Measurements from ENCODE around the gene G6PC1. TPM values are rescaled to one million over a fixed set of nuclear protein-coding genes. Genes with fewer than 3 reads are reported as not detected.
"Not testable (repeated sequence)": the region's sequence is repeated elsewhere in the genome, so short reads cannot be mapped to it uniquely, and the experiment has no call there.

Gene G6PC1
- polyA plus RNA-seq (2011; rRNA removed) (not detected in 2 replicates), polyA minus RNA-seq (2011; rRNA and poly(A)+ RNA removed) (not detected in 2 replicates)

- DNase-seq (ENCODE audit: low read depth, low spot score) = no peak
- Histone ChIP-seq H3K9me3 (ENCODE audit: control insufficient read depth, insufficient read depth, low read length) (no peaks in the 10 kb centered on the region), H3K27ac (ENCODE audit: low read depth, low read length) (no peak within 1 kb of the TSS), H3K27me3 (ENCODE audit: control insufficient read depth, insufficient read depth, low read length) (peaks cover 15% of the 10 kb centered on the region), H3K4me3 (ENCODE audit: low read depth, low read length) (no peak within 1 kb of the TSS)
- TF ChIP-seq, protein P1, sequence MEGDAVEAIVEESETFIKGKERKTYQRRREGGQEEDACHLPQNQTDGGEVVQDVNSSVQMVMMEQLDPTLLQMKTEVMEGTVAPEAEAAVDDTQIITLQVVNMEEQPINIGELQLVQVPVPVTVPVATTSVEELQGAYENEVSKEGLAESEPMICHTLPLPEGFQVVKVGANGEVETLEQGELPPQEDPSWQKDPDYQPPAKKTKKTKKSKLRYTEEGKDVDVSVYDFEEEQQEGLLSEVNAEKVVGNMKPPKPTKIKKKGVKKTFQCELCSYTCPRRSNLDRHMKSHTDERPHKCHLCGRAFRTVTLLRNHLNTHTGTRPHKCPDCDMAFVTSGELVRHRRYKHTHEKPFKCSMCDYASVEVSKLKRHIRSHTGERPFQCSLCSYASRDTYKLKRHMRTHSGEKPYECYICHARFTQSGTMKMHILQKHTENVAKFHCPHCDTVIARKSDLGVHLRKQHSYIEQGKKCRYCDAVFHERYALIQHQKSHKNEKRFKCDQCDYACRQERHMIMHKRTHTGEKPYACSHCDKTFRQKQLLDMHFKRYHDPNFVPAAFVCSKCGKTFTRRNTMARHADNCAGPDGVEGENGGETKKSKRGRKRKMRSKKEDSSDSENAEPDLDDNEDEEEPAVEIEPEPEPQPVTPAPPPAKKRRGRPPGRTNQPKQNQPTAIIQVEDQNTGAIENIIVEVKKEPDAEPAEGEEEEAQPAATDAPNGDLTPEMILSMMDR (IDR thresholded peaks at IDR 0.05; ENCODE audit: low read depth, low read length) = no peak
- CTCF ChIA-PET = no interaction called here
- POLR2A ChIA-PET = no interaction called here
Observed at GRCh38 chr17:42900460-42901331, at the start of gene G6PC1. TSS of gene G6PC1 (plus strand) at chr17:42900799. CDS start at chr17:42900877, 78 bp downstream.

- H3K27me3 ChIP-seq (ENCODE audit: control insufficient read depth, insufficient read depth, low read length) = peaks cover 21% of the 10 kb centered on the region
- DNase-seq (ENCODE audit: low read depth, low spot score) = no peak
- no peaks in the 10 kb centered on the region for H3K9me3 ChIP-seq (ENCODE audit: control insufficient read depth, insufficient read depth, low read length)
- no peak within 1 kb of the TSS for H3K4me3 ChIP-seq (ENCODE audit: low read depth, low read length)
- CTCF ChIA-PET = interaction anchor here (1.3 kb wide), 1 partner anchor 87 kb away, joined by 4 read pairs; no protein-coding TSS in a partner anchor
- TF ChIP-seq, protein P1 (IDR thresholded peaks at IDR 0.05; ENCODE audit: low read depth, low read length) = no peak
- H3K27ac ChIP-seq (ENCODE audit: low read depth, low read length) = no peak within 1 kb of the TSS
- POLR2A ChIA-PET = no interaction called here
Observed at GRCh38 chr17:42850954-42851353, 49.6 kb upstream of the G6PC1 start, which contains the start of gene AOC3. TSS of gene AOC3 (plus strand) at chr17:42851199. CDS start at chr17:42851344, 145 bp downstream.

GRCh38 chr17:42851371-42852240, 49.0 kb upstream of the G6PC1 start:
- H3K9me3 ChIP-seq (ENCODE audit: control insufficient read depth, insufficient read depth, low read length); POLR2A ChIA-PET; H3K4me3 ChIP-seq (ENCODE audit: low read depth, low read length); H3K27ac ChIP-seq (ENCODE audit: low read depth, low read length); DNase-seq (ENCODE audit: low read depth, low spot score): not testable (repeated sequence)
- CTCF ChIA-PET = interaction anchor here (1.3 kb wide), 1 partner anchor 87 kb away, joined by 4 read pairs; no protein-coding TSS in a partner anchor
- H3K27me3 ChIP-seq (ENCODE audit: control insufficient read depth, insufficient read depth, low read length) = peaks cover 23% of the 10 kb centered on the region

DNA sequence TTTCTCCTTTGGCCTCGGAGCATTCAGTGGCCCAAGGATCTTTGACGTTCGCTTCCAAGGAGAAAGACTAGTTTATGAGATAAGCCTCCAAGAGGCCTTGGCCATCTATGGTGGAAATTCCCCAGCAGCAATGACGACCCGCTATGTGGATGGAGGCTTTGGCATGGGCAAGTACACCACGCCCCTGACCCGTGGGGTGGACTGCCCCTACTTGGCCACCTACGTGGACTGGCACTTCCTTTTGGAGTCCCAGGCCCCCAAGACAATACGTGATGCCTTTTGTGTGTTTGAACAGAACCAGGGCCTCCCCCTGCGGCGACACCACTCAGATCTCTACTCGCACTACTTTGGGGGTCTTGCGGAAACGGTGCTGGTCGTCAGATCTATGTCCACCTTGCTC, 48.2 kb upstream of the G6PC1 start:
- CTCF ChIA-PET = interaction anchor here (1.1 to 2.9 kb wide), 2 partner anchors 9 to 78 kb away, joined by 3 to 12 read pairs; partner anchors contain the start of gene AOC2
- Histone ChIP-seq H3K9me3 (ENCODE audit: control insufficient read depth, insufficient read depth, low read length) (no peaks in the 10 kb centered on the region), H3K4me3 (ENCODE audit: low read depth, low read length) (no peak overlapping the region), H3K27ac (ENCODE audit: low read depth, low read length) (no peak overlapping the region), H3K27me3 (ENCODE audit: control insufficient read depth, insufficient read depth, low read length) (peaks cover 30% of the 10 kb centered on the region)
- no peak for DNase-seq (ENCODE audit: low read depth, low spot score)
- POLR2A ChIA-PET = no interaction called here
- TF ChIP-seq, protein P1 (IDR thresholded peaks at IDR 0.05; ENCODE audit: low read depth, low read length) = no peak

DNA sequence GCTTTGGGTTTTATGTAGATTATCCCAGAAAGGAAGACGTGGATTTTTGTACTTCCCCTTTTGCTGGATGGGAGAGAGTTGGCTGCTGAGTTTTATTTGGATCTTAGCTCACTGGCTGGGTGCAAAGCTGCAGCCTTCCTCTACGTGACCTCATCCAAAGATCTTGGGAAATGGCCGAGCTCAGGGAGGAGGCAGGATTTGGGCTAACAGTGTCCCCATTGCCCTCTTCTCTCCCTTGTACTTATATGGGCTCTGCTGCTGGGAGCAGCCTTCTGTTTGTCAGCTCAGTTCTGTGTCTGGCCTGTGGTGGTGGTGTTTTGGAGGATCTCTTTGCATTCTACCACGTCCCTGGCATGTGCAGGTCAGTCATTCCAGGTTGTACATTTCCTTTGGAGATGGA, 47.6 kb upstream of the G6PC1 start:
- Histone ChIP-seq H3K9me3 (ENCODE audit: control insufficient read depth, insufficient read depth, low read length) (no peaks in the 10 kb centered on the region), H3K4me3 (ENCODE audit: low read depth, low read length) (no peak overlapping the region), H3K27me3 (ENCODE audit: control insufficient read depth, insufficient read depth, low read length) (peaks cover 30% of the 10 kb centered on the region), H3K27ac (ENCODE audit: low read depth, low read length) (no peak overlapping the region)
- no peak for DNase-seq (ENCODE audit: low read depth, low spot score)
- CTCF ChIA-PET = interaction anchor here (0.6 to 2.9 kb wide), 3 partner anchors 10 to 110 kb away, joined by 3 to 12 read pairs (median 3); partner anchors contain the start of gene AOC2
- TF ChIP-seq, protein P1 (IDR thresholded peaks at IDR 0.05; ENCODE audit: low read depth, low read length) = no peak
- POLR2A ChIA-PET = no interaction called here
